Heart left ventricle (tissue), 13 donors: ENCODE measurements around the gene IPO13.

ENCODE experiments used
- CTCF ChIP-seq, 12 donors: fragments of 200-600 bp; sonication (generic) in 4 of 12; IDR thresholded peaks; one replicate each; pipeline versions ENCODE4 v1.5.0 to v1.8.0; 2018 to 2022; ENCODE audit warnings: antibody characterized with exemption in 12 of 12, mild to moderate bottlenecking in 5 of 12
- POLR2A ChIP-seq, 2 donors: fragments of 450-650 bp; IDR thresholded peaks; one replicate each; pipeline ENCODE4 v1.6.1; 2017; ENCODE audit warnings: antibody characterized with exemption in 2 of 2, mild to moderate bottlenecking in 2 of 2, moderate library complexity in 2 of 2
- donor health status: ischemic (EF 13 %, LVEDD 7.1; RV severe dilation, severe dysfunction).
- donor health status: DM: no; HTN: yes; CAD: no.
- donor health status: DM: no; HTN: no; CAD: no.
- donor health status: ischemic (EF 25% LVEDD 6.9; RV normal size, moderate dysfunction).
- donor health status: ischemic (EF 25% LVEDD 5.7; RV mildly dilated, moderate dysfunction).
- donor health status: ischemic (EF 35%, LVEDD 5.7; RV mildly dilated, moderate dysfunction).
- donor health status: nonischemic (EF 11% LVEDD 7.7; RV severe dilation, severe dysfunction).
- donor health status: DM: yes; HTN: yes; CAD: no.
- donor health status: PGD.
- donor health status: ischemic (EF 29% LVEDD 5.4; RV normal size, mild dysfunction).
- donor health status: nonischemic (EF 23%, LVEDD 6.1; RV moderate dilation, normal function).

GRCh38 chr1:44000122-44000665 is 53.4 kb downstream of the IPO13 start:
- TF ChIP-seq CTCF (IDR thresholded peaks at IDR 0.05) (no peak), POLR2A (IDR thresholded peaks at IDR 0.05) (no peak)
